Spleen (tissue), 7 donors: ENCODE measurements around the gene CD180.

Source experiments
- CTCF ChIP-seq, 11 experiments: fragments of 200-600 bp in 7 of 11; fragments of 450-650 bp in 4 of 11; sonication (generic) in 4 of 11; IDR thresholded peaks in 8 of 11; conservative IDR thresholded peaks in 3 of 11; 1 replicate in 7 of 11; 2 replicates in 4 of 11; pipeline versions ENCODE4 v1.4.0 to v1.8.0; 2016 to 2021; ENCODE audit warnings: antibody characterized with exemption in 11 of 11, inconsistent platforms in 4 of 11, mild to moderate bottlenecking in 1 of 11
- POLR2A ChIP-seq, 3 donors: fragments of 450-650 bp; IDR thresholded peaks; one replicate each; pipeline ENCODE4 v1.5.1; 2017; ENCODE audit warnings: antibody characterized with exemption in 3 of 3, mild to moderate bottlenecking in 1 of 3
- POLR2AphosphoS5 ChIP-seq, 3 donors: sonication (generic); formaldehyde crosslinking; IDR thresholded peaks; one replicate each; pipeline ENCODE4 v1.5.1; 2017; ENCODE audit warnings: antibody characterized with exemption in 3 of 3
- donor health status: DM: no; HTN: no; CAD: no; lungs with moderate emphysema.
- donor health status: DM: no; HTN: no; CAD: no.
- donor health status: DM: no; HTN: no; CAD: no.

GRCh38 chr5:67234671-67235176 is 38.1 kb upstream of the CD180 start:
- TF ChIP-seq CTCF (IDR thresholded peaks at IDR 0.05 in 8 of 11, conservative IDR thresholded peaks at IDR 0.05 in 3 of 11): no peak
- no peak for TF ChIP-seq POLR2A (IDR thresholded peaks at IDR 0.05)
- TF ChIP-seq POLR2AphosphoS5 (IDR thresholded peaks at IDR 0.05): no peak
